DMS53 (cell line): ENCODE results near the gene NUP210L.
A peak's percentile ranks its signal among the peaks of the same experiment; 100 is the strongest.
"Not testable (repeated sequence)": the region's sequence is repeated elsewhere in the genome, so short reads cannot be mapped to it uniquely, and the experiment has no call there.

Experiments used
- DNase-seq: peaks from one replicate; lab custom pipeline; 2025; lab: John Stamatoyannopoulos, UW

Gene NUP210L

GRCh38 chr1:154097873-154098272, 57.0 kb downstream of the NUP210L start:
- no peak for DNase-seq

DNA sequence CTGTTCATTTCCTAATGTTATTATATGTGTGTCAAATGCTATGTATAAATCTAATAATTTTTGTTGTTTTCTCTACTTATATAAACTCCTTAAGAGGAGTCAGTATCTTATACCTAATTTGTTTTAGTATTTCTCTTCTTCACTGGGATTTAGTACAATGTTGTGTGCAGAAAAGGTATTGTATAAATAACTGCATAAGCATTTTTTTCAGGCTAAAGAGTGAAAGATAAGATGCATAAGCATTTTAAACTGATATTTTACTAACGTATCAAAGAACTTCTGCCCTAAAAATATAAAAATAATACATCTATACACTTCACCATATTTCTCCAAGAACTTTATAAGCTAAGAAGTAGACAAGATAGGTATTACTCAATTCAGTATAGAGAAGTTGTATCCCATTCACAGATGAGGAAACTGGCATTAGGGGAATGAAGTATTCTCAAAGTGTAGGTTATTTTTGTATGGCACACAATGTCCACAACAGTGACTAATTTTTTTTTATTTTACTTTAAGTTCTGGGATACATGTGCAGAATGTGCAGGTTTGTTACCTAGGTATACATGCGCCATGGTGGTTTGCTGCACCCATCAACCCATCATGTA, 59.3 kb downstream of the NUP210L start:
- DNase-seq = no peak

- DNase-seq = no peak
Observed at GRCh38 chr1:154094411-154094810, 60.5 kb downstream of the NUP210L start.

DNA sequence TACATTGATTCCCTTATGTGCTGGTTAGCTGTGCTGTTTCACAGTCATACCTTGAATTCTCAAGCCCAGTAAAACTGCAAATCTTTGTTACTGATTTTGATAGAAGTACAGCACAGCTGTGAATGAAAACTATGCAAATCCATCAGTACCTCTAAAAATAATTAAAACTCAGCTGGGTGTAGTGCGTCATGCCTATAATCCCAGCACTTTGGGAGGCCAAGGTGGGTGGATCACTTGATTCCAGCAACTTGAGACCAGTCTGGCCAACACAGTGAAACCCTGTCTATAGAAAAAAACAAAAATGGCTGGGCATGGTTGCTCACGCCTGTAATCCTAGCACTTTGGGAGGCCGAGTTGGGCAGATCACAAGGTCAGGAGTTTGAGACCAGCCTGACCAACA, 61.2 kb downstream of the NUP210L start:
- no peak for DNase-seq

GRCh38 chr1:154091706-154092105, 63.2 kb downstream of the NUP210L start:
- DNase-seq = no peak

- DNase-seq = no peak
Observed at GRCh38 chr1:154087574-154087973, 67.3 kb downstream of the NUP210L start.

DNA sequence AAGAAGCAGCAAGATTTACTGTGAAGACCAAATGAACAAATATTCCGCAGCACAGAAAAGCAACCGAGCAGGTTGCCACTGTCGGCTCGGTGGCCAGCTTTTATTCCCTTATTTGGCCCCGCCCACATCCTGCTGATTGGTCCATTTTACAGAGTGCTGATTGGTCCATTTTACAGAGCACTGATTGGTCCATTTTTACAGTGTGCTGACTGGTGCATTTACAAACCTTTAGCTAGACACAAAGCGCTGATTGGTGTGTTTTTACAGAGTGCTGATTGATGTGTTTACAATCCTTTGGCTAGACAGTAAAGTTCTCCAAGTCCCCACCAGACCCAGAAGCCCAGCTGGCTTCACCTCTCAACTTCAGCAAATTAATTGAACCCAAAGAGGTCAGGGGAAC, 71.8 kb downstream of the NUP210L start:
- DNase-seq = not testable (repeated sequence)

- DNase-seq = no peak
Observed at GRCh38 chr1:154081386-154082126, 73.3 kb downstream of the NUP210L start.

DNA sequence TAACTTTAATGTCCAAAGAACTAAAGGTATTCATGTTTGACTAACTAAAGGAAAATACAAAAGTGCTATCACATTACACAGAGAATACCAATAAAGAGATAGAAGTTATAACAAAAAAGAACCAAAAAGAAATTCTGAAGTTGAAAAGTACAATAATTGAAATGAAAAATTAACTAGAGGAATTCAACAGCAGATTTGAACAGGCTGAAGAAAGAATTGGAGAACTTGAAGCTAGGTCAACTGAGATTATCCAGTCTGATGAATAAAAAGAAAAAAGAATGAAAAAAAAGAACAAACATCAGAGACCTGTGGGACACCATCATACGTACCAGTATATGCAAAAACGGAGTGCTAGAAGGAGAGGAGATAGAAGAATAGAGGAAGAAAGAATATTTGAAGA, 78.5 kb downstream of the NUP210L start:
- no peak for DNase-seq

GRCh38 chr1:154075746-154076145, 79.1 kb downstream of the NUP210L start:
- no peak for DNase-seq

DNA sequence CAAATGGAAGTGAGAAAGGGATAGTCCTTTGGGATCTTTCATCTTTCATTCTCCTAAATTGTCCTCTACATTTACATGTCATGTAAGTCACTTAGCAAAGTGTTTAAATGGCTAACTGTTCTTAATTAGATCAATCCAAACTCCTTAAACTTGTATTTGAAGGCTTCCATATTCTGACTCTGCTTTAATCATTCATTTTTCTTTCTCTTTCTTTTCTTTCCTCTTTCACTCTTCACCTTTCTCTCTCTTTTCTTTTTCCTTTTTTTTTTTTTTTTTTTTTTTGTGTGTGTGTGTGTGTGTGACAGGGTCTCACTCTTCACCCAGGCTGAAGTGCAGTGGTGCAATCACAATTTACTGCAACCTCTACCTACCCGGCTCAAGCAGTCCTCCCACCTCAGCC, 92.6 kb downstream of the NUP210L start:
- no peak for DNase-seq

GRCh38 chr1:154047436-154047835, 107.4 kb downstream of the NUP210L start:
- DNase-seq = not testable (repeated sequence)

GRCh38 chr1:154033697-154034096, 121.2 kb downstream of the NUP210L start:
- not testable (repeated sequence) for DNase-seq

- no peak for DNase-seq
Observed at GRCh38 chr1:154019940-154020339, 134.9 kb downstream of the NUP210L start.

- DNase-seq = no peak
Observed at GRCh38 chr1:154019269-154019668, 135.6 kb downstream of the NUP210L start.

- DNase-seq = peak; percentile 65
Observed at GRCh38 chr1:154014154-154014907, 140.5 kb downstream of the NUP210L start.

DNA sequence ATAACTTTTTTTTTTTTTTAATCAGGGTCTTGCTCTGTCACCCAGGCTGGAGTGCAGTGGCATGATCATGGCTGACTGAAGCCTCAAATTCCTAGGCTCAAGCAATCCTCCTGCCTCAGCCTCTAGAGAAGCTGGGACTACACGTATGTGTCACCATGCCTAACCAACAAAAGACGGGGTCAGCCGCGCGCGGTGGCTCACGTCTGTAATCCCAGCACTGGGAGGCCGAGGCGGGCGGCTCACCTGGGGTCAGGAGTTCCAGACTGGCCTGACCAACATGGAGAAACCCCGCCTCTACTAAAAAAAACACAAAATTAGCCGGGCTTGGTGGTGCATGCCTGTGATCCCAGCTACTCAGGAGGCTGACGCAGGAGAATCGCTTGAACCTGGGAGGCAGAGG, 142.3 kb downstream of the NUP210L start:
- DNase-seq = not testable (repeated sequence)

GRCh38 chr1:154012129-154012528, 142.7 kb downstream of the NUP210L start:
- no peak for DNase-seq

GRCh38 chr1:154006136-154006535, 148.7 kb downstream of the NUP210L start:
- no peak for DNase-seq

- no peak for DNase-seq
Observed at GRCh38 chr1:154000420-154000819, 154.5 kb downstream of the NUP210L start.

- DNase-seq = peak; percentile 42
Observed at GRCh38 chr1:153996882-153997281, 158.0 kb downstream of the NUP210L start.

DNA sequence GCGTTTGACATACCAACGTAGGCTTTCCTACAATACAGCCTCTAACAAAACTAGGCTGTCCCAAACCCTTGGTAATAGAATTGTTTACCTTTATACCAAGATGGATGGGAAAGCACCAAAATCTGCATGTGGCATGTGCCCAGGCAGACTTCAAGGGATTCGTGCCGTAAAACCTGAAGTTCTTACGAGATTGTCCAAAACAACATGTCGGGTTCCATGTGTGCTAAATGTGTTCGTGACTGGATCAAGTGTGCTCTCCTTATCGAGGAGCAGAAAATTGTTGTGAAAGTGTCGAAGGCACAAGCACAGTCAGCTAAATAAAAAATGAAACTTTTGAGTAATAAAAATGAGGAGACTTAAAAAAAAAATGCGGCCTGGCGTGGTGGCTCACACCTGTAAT, 159.2 kb downstream of the NUP210L start:
- no peak for DNase-seq

- no peak for DNase-seq
Observed at GRCh38 chr1:153995202-153995601, 159.7 kb downstream of the NUP210L start.
